Occipital lobe (tissue), 2 donors: Measurements from ENCODE around the gene SLC25A25. TPM values are rescaled to one million over a fixed set of nuclear protein-coding genes. Genes with fewer than 3 reads are reported as not detected.
A peak's percentile ranks its signal among the peaks of the same experiment; 100 is the strongest.

Source experiments
- DNase-seq: peaks from one replicate; lab custom pipeline; 2025; lab: John Stamatoyannopoulos, UW
- total RNA-seq: library from RNA; depleted of rRNA; stranded (reverse); fragments of >200 nt; gene quantifications from one replicate; pipeline ENCODE4 v1.2.3, GENCODE V29; 2014

SLC25A25 gene
- total RNA-seq, 1 donor from 2014 or later: 36.0 TPM

DNA sequence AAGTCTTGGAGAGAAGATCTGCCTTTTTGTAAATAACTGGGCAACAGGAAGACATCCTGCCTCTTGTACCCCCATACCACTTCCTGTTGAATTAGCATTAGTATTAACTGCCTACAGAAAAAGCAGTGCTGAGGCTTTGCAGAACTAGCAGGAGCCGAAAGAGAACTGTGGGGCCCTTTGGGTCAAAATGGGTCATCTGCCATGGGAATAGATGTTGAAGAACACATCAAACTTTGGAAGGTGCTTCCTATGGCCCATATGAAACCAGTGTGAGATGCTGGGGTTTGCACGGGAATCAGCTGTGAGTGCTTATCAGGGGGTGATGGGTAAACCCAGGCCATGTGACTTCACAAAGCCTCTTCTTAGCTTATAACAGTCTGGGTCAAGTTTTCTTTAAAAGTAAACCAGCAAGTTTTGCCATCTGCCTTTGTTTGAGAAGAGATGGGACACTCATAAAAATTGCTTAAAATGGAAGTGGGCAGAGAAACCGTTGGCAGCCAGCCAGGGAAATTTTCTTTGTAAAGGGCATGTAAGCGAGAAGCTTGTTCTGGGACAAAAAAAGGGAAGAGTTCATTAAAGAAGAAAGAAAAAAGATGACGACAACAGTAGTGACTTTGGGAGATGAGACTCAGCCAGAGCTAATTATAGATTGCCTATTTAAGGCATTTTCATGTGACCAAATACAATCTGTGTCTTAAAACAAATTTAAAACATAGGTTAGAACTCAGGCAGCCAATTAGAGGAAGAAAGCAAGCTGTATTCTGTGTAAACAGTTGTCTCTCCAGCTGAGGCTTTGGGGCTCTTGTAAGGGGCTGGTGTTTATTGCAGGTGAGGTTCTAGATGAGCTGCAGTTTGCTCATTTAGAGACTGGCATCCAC, 4.4 kb downstream of the SLC25A25 start:
- peak; percentile 40 for DNase-seq

DNA sequence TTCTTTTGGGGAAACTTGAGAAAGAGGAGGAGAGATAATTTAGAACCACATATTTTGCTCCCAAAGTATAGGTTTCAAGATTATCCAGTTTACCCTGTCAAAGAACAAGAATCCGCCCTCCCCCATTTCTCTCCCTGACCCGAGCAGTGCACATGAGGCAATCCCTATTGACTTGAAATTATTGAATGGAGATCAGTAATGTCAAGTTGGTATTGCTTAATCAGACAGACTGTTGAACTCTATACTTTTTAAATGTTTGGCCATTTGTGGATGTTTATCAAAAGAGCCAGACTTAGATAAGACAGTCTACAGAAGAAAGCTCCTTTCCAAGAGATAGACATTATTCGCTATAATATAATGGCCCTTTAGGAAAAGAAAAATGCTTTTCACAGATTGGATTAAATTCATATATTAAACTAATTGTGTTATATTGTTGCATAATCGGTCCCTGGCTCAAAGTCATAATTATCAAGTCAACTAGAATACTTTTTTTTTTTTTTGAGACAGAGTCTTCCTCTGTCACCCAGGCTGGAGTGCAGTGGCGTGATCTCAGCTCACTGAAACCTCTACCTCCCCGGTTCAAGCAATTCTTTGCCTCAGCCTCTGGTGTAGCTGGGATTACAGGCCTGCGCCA, 5.3 kb downstream of the SLC25A25 start:
- DNase-seq: no peak

DNA sequence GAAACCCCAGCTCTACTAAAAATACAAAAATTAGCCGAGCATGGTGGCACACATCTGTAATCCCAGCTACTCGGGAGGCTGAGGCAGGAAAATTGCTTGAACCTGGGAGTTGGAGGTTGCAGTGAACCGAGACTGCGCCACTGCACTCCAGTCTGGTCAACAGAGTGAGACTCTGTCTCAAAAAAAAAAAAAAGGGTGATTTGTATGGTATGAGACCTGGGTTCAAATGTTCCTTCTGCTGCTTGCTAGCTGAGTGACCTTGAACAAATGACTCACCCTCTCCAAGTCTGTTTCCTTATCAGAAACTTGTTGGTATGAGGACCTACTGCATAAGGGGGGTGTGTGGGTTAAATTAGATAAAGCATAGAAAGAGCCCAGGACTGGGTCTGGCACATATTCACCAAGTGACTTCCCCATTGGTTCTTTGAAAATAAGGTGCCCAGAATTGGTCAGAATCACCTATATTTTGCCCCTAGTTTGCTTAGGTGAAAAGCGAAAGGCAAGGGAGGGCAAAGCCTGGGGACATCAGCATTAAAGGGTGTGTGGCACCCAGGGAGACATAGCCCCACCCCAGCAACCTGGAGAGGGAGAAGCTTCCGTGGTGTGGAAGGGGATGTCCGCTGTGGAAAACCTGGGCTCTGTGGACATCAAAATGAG, 9.9 kb downstream of the SLC25A25 start:
- DNase-seq: no peak

DNA sequence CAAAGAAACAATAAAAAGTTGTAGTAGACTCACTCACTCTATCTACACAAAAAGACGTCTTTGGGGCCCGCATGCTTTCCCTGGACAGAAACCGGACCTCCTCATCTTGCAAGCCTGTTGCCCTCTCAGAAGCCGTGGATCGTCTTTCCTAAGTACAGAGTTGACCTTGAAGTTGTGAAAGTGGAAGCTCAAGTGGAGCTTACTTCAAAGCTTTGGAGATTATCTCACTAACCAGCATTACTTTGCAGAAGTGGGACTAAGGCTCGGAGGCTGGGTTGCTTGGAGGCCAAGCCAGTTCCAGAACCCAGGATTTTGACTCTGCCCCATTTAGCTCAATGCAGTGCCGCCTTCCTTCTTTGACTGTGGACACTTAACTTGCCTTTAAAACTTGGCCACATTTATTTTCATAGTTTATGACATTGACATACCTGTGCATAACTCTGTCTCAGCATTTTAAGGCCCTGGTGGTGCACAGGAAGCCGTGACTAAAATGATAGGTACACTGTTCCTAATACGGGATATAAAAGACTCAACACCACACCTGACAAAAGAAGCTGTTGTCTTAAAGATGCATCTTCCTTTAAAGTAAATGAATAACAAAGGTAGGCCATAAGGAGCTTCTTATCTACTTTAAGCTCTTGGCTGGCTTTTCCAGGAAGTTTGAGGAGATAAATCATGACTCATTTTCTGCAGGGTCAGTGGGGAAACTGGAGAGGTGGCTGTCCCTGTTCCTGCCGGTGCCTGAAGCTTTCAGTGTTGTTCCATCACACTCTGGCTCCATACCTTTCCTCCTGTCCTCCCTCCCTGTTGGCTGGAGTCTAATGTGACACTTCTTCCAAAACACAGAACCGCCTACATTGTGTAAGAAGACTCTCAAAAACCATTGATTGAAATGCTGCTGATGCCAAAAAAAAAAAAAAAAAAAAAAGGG, 10.7 kb downstream of the SLC25A25 start:
- no peak for DNase-seq

GRCh38 chr9:128080206-128080605, 12.2 kb downstream of the SLC25A25 start:
- no peak for DNase-seq

GRCh38 chr9:128081056-128081455, 13.0 kb downstream of the SLC25A25 start:
- no peak for DNase-seq

- no peak for DNase-seq
These were observed 14.1 kb downstream of the SLC25A25 start for GRCh38 chr9:128082151-128082550.

DNA sequence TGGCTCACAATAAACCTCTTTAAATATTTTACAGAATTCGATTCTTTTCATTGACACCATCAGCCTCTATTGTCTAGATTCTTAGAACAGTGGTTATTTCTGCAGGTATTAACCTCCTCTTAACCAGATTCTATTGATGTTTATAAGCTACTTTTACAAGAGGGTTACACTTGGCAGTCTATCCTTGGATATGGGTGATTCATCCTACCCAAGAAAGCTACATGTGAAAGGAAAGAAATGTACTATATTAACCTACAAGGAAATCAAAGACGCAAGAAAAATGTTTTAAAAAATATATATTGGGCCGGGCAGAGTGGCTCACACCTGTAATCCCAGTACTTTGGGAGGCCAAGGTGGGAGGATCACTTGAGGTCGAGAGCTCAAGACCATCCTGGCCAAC, 16.7 kb downstream of the SLC25A25 start:
- no peak for DNase-seq

- no peak for DNase-seq
These were observed 17.9 kb downstream of the SLC25A25 start for GRCh38 chr9:128085943-128086342.

DNA sequence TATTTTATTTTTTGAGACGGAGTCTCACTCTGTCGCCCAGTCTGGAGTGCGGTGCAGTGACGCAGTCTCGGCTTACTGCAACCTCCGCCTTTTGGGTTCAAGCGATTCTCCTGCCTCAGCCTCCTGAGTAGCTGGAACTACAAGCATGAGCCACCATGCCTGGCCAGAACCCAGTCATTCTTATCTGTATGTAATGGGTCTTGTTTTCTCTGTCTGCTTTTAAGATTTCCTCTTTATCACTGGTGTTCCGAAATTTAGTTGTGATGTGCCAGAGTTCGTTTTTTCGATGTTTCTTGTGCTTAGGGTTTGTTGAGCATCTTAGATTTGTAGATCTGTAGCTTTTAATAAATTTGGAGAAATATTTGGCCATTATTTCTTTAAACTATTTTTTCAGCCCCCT, 19.2 kb downstream of the SLC25A25 start:
- DNase-seq: no peak

- no peak for DNase-seq
These were observed 20.4 kb downstream of the SLC25A25 start for GRCh38 chr9:128088253-128088945.

GRCh38 chr9:128089299-128089698, 21.3 kb downstream of the SLC25A25 start:
- no peak for DNase-seq

DNA sequence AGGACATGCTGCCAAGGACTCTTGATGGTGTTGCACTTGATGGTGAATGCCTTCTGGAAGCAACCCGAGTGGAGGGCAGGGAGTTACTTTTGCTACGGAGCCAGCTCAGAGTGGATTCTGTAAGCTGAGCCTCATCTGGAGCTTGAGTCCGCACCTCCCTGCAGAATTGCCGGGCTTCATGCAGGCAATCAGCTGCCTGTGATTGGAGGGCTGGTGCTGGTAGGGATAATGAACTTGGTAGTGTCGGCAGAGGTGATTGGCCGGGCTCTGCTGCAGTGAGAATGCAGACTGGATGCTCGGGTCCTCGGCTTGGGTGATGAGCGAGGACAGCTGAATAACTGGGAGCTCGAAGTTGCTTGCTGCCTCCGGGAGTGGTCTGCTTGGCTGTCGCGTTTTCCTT, 23.1 kb downstream of the SLC25A25 start:
- DNase-seq: peak; percentile 95

GRCh38 chr9:128091571-128091970, 23.5 kb downstream of the SLC25A25 start:
- peak; percentile 27 for DNase-seq

- DNase-seq: no peak
These were observed 24.4 kb downstream of the SLC25A25 start for GRCh38 chr9:128092199-128092977.

DNA sequence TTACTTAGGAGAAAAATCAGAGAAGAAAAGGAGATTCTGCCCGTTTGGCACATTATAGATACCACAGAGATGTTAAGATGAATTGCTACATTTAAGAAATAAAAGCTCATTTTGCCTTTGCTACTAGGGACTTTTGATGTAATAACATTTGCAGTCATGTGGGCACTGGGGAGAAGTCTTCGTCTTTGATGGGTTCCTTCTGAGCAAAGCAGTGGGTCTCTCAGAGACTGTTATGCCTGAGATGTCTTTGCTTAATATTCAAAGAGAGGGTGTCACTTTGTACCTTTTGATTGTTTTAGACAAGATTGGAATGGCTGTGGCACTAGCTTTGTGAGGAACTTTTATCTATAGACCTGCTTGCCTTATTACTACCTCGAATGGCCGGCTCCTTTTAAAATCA, 25.0 kb downstream of the SLC25A25 start:
- no peak for DNase-seq

DNA sequence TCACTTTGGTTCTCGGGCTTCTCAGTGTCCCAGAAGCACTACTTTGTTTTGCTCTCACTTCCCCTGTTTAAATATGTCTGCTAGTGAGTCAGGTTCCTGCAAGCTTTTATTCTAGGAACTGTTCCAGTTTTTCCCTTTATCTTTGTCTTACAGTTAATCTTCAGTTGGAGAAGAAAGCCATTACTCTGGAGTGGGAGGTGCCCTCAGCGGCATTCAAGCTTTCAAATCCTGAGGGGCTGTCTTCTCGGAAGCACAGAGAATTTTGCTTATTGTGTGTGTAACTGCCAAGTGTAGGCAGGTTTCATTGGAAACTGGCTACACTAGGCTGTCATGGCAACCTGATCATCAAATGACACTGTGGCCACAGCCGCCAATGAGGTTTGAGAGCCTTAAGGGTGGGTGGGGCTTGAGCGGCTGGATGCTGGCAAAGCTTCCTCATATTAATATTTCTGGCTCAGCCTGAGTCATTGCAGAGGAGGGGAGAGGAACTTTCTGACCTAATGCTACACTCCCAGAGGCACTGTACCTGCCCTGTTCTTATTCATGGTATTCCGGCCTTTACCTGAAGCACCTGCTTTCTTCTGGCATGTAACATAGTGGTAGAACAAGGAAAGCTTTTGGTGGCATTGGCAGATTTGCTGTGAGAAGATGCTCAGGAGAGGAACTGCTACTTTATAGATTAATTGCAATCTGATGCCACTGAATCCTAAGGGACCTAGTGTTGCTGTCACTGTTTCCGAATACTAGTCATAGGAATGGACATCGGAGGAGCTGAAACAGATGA, 26.3 kb downstream of the SLC25A25 start:
- peak; percentile 84 for DNase-seq

- DNase-seq: no peak
These were observed 27.0 kb downstream of the SLC25A25 start for GRCh38 chr9:128094950-128095544.
